RCC 7860 (cell line): ENCODE data around the gene PRKCQ.

ENCODE experiments used
- DNase-seq: peaks from one replicate; pipeline ENCODE4 v3.0.0-alpha.2; 2015; ENCODE audit warnings: low spot score
- FAIRE-seq: peaks from 2 replicates; lab custom pipeline; 2012; peaks lifted over from hg19 to GRCh38; lab: Jason Lieb, UNC

Gene PRKCQ

DNA sequence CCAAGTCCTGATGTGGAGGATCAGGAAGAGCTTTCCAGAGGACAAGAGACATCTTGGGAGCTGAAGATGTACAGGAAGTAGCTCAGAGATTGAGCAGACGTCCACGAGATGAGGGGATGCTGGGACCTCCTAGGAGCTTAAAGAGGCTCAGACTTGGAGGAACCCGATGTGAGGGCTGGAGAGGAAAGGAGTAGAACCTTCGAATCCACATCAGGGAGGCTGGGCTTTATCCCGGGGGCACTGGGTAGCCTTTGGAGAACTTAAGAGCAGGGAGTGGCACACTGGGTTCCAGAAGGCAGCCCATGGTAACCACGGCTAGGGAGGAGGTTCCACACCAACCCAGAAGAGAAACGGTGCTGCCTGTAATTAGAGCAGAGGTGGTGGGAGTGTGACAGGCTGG is 10.8 kb downstream of the PRKCQ start:
- FAIRE-seq (no peak), DNase-seq (no peak)

GRCh38 chr10:6567884-6568283 is 12.2 kb downstream of the PRKCQ start:
- DNase-seq (no peak), FAIRE-seq (no peak)

DNA sequence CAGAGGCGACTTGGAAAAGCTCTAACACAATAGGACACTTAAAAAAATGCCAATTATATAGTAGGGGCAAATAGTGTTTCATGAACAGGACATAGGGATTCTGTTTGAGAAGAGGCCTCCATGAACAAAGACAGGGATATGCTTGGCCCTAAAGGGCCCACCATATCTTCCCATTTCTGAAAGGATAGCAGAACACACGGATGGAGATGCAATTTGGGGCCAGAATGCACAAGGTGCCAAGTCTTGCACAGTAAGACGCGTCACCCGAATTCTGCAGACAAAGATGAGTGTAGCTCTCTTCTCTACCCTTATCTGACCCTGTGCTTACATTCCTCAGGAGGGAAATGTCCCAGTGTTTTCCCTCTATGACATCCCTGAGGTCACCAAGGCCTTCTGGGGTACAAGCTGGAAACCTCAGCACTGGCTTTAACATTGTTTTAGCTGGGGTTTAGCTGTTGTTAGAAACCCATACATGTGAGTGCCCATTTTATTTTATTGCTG is 12.8 kb downstream of the PRKCQ start:
- FAIRE-seq (no peak), DNase-seq (no peak)

DNA sequence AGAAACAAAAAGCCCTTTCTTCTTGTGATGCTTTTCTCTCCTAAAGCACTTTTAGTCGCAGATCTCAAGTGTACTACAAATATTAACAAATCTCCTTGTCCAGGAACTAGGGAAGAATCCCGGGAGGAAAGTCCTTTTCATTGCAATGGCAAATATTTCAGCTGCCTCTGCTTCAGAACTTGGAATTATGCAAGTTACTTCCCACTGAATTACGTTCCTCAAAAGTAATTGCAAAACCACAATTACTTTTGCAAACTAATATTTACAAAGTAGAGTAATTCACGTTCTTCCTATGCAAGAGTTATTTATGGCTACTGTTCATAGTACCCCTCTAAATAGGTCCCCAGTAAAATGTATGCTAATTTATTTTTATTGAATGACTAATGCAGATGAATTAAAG is 14.5 kb downstream of the PRKCQ start:
- FAIRE-seq (no peak), DNase-seq (no peak)

DNA sequence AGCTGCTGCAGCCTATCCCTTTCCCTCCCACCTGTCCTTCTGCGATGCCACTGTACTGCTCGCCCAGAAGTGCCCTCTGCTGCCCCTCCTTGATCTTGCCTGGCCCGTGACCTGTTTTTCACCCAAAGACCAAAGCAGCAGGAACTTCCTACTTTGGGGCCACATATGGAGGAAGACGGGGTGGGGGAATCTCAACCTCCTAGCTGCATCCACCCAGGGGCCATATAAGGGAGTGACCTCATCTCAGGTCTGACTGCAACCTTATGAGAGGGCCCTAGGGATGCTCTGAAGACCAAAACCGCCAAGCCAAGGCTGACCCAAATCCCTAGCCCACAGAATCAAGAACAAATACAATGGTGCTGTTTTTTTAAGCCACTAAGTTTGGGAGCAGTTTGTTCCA is 15.7 kb downstream of the PRKCQ start:
- FAIRE-seq = no peak

DNA sequence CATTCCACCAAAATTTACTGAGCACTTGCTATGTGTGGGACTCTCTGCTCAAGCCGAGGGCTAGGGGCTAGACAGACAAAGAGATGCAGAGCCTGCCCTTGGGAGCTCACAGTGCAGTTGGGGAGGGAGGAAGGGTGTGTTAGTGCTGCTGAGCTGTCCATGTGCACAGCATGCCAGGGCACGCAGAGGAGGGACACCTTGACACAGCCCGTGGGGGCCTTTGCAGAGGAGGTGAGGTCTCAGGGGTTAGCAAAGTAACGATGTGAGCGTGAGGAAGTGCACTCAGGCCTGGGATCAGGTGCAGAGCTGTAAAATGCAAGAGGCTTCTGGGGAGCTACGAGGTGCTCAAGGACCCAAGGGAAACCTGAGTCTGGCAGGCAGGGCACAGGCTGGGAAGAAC is 16.3 kb downstream of the PRKCQ start:
- DNase-seq = no peak

More for the DNA sequence above, 15.7 kb downstream of the PRKCQ start:
- DNase-seq = no peak

DNA sequence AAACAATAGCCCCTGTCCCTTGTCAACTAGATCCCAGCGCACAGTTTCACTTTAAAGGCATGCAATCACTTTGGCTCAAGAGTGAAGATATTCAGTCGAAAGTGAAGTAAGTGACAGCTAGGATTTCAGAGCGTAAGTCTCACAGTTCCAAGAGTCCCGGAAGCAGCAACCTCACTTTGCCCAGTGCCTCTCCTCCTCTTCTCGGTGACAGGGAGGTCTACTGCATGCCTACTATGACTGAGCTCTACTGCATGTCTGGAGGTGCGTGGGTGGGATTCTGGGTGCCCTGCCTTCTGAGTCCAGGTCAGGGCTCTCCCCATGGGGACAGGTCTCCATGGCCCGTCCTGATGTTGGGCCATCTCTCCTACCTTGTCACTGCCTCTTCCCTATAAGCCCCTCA is 17.0 kb downstream of the PRKCQ start:
- no peak for FAIRE-seq

More for the DNA sequence above, 16.3 kb downstream of the PRKCQ start:
- no peak for FAIRE-seq

GRCh38 chr10:6562221-6562620 is 17.9 kb downstream of the PRKCQ start:
- FAIRE-seq (no peak), DNase-seq (no peak)

More for the DNA sequence above, 17.0 kb downstream of the PRKCQ start:
- no peak for DNase-seq

- no peak for DNase-seq
- no peak for FAIRE-seq
Measured at GRCh38 chr10:6561552-6561951, 18.5 kb downstream of the PRKCQ start.

DNA sequence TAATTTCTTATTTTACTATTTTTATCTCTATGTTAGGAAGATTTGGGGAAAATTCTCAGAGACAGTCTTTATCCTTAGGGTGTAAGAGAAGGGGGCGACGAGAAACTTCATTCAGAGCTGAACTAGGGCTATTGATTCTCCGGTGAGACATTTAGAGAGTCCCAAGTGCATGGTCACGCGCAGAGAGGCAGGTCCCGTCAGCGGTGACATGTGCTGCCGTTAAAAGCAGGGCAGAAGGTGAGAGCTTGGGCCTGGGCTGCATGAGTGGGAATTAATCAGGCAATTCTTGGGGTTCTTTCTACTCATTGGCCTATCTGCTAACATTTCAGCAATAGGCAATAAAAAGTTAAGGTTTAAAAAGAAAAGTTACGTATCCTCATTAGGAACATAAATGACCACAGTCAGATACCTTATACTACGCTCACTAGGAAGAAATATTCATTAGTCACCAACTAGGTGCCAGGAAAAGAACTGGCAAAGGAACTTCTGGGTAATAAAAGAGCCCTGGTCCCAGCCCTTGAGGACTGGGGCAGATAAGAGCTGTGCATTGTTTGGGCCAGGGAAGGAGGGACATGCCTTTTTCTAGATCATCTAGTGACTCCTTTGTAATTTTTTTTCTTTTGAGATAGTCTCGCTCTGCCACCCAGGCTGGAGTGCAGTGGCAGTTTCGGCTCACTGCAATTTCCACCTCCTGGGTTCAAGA is 21.2 kb downstream of the PRKCQ start:
- DNase-seq = no peak
- no peak for FAIRE-seq

DNA sequence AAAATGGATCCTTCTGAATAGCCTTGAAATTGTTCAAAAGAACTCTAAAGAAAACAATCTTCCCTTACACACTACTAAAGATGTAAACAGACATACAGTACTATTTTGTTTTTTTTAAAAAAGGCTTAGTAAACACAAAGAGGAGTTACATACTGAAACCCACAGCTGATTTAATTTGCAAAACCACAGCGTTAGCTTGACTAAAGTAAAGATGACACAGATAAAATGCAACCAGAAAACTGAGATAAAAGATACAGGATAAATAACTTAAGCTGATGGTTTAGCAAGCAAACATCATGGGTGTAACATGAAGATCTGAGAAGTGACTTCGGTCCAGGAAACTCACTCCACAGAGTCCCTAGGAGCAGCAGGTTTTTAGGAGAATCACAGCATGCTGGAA is 21.8 kb downstream of the PRKCQ start:
- no peak for DNase-seq

DNA sequence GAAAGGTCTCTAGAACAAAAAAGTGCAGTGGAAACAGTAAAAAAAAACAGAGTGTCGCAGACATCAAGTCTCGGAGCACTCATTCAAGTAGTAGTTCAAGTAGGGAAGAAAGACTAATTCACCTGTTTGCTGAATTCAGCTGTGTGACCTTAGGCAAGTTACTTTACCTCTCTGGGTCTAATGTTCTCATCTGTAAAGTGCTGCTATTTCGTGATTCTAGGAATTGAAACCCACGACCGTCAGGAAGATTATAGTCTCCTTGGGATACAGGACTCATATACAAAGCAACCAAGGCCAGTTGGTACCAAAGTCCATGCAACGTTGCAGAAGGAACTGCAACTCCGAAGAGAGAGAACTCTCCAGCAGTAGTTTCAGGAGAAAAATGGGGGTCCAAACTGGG is 26.1 kb downstream of the PRKCQ start:
- DNase-seq = no peak
- no peak for FAIRE-seq

More for the DNA sequence above, 21.8 kb downstream of the PRKCQ start:
- no peak for FAIRE-seq

DNA sequence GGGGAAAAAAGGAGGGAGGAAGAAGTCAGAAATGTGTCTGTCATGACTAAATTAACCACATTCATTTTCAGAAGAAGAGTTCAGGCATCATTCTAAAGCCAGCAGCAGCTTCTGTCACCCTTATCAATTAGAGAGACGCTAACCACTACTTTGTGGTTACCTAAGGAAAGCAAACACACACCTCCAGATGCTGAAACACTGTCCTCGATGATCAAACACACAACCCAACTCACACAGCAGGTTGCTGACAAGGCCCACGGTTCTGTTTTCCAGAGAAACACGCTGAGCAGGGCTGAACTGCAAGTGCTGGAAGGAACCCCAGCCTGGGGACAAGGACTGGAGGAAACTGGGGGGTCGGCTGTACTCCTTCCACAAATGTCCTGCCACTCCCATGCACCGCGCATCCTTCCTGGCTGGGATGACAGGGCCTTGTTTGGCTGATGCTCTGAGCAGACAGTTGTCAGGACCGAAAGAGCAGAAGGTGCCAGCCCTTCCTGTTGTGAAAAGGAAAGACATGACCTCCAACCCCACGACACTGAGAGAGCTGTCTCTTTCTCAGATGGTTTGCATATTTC is 36.6 kb downstream of the PRKCQ start:
- DNase-seq (no peak), FAIRE-seq (no peak)

DNA sequence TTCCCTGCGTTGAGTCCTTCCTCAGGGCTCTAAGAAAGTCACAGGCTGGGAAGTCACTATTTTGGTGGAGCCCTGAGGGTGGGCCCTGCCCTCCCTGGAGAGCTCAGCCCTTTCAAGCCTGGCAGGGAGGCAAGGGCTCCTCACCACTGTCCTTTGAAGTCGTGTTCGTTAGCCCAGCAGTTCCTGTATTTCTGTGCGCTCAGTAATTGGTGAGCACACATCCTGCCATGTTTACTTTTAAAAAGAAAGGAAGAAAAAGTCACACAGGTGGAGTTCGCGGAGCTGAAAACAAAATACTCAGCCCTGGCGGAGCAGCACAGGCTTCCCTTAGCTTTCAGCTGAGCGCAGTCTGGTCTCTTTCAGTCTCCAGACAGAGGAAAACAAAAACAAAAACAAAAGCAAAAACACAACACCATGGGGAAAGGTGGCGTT is 37.1 kb downstream of the PRKCQ start:
- no peak for FAIRE-seq
- no peak for DNase-seq

- DNase-seq (no peak), FAIRE-seq (no peak)
Measured at GRCh38 chr10:6539833-6540232, 40.2 kb downstream of the PRKCQ start.

GRCh38 chr10:6537770-6538169 is 42.3 kb downstream of the PRKCQ start:
- DNase-seq = no peak
- FAIRE-seq = no peak

- DNase-seq = no peak
Measured at GRCh38 chr10:6536102-6536501, 44.0 kb downstream of the PRKCQ start.

GRCh38 chr10:6535156-6535764 is 44.8 kb downstream of the PRKCQ start:
- DNase-seq (no peak), FAIRE-seq (no peak)

More at GRCh38 chr10:6536102-6536501, 44.0 kb downstream of the PRKCQ start:
- no peak for FAIRE-seq

GRCh38 chr10:6532321-6532720 is 47.8 kb downstream of the PRKCQ start:
- FAIRE-seq = no peak
- no peak for DNase-seq

- no peak for DNase-seq
- no peak for FAIRE-seq
Measured at GRCh38 chr10:6530966-6531365, 49.1 kb downstream of the PRKCQ start.

GRCh38 chr10:6530211-6530840 is 49.8 kb downstream of the PRKCQ start:
- DNase-seq (no peak), FAIRE-seq (no peak)
